Epithelial cell of proximal tubule (primary cell): ENCODE results near the gene PHKG2. TPM values are rescaled to one million over a fixed set of nuclear protein-coding genes. Genes with fewer than 3 reads are reported as not detected.

ENCODE experiments used
- DNase-seq: peaks from one replicate; pipeline ENCODE4 v3.0.0-alpha.2; 2011; ENCODE audit warnings: low read depth
- H3K4me3 ChIP-seq: 2 replicates; pipeline ENCODE4 v1.5.1; 2011; ENCODE audit warnings: low read depth, mild to moderate bottlenecking, low read length
- CTCF ChIP-seq: conservative IDR thresholded peaks from 2 replicates; pipeline ENCODE4 v1.5.1; 2012; ENCODE audit warnings: low read depth, mild to moderate bottlenecking, low read length
- total RNA-seq: library from RNA; depleted of rRNA; stranded (reverse); fragments of >200 nt; gene quantifications from 2 replicates; pipeline ENCODE4 v1.2.3, GENCODE V29; 2015

PHKG2 gene
- total RNA-seq, 1 donor from 2014 or later, result 27.6 TPM

DNA sequence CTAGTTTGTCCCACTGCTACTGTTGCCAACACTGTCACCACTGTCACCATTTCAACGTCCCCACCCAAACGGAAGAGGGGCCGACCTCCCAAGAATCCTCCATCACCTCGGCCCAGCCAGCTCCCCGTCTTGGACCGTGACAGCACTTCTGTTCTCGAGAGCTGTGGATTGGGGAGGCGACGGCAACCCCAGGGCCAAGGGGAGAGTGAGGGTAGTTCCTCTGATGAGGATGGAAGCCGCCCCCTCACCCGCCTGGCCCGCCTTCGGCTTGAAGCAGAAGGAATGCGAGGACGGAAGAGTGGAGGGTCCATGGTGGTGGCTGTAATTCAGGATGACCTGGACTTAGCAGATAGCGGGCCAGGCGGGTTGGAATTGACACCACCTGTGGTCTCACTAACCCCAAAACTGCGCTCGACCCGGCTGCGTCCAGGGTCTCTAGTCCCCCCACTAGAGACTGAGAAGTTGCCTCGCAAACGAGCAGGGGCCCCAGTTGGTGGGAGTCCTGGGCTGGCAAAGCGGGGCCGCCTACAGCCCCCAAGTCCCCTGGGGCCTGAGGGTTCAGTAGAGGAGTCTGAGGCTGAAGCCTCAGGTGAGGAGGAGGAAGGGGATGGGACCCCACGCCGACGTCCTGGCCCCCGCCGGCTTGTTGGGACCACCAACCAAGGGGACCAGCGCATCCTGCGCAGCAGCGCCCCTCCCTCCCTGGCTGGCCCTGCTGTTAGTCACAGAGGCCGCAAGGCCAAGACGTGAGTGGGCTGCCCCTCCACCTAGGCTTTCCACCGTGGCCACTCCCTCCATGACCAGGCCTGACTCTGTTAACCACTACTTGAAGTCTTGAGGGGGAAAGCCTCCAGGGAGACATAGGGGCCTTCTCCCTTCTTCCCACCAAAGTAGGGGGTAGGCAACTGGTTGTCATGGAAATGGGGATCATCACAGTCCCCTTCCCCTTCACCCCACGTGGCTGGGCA, 9.0 kb upstream of the PHKG2 start:
- DNase-seq, result no peak
- H3K4me3 ChIP-seq, result no peak overlapping the region
- no peak for TF ChIP-seq CTCF

- TF ChIP-seq CTCF, result no peak
- DNase-seq, result peak; percentile 43
- H3K4me3 ChIP-seq, result peak overlapping the region; percentile 48
Measured at GRCh38 chr16:30740364-30741251, 7.6 kb upstream of the PHKG2 start.

DNA sequence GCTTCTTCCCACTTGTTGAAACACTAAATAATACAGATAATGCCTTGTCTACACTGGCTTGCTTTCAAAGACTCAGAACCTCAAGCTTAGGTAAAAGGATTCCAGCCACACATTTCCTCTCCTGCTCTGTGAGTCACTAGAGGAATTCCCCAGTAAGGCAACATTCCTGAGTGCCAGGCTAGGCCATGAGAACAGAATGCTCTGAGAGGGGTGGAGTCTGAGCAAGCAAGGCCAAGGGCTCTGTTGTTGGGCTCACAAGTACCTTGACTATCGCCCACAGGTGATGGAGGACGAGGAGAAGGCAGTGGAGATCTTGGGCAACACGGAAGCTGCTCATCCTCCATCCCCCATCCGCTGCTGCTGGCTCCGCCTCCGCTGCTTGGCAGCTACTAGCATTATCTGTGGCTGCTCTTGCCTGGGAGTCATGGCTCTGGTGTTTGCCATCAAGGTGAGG, 6.7 kb upstream of the PHKG2 start:
- DNase-seq, result peak; percentile 95
- TF ChIP-seq CTCF, result no peak
- H3K4me3 ChIP-seq, result peak overlapping the region; percentile 48

DNA sequence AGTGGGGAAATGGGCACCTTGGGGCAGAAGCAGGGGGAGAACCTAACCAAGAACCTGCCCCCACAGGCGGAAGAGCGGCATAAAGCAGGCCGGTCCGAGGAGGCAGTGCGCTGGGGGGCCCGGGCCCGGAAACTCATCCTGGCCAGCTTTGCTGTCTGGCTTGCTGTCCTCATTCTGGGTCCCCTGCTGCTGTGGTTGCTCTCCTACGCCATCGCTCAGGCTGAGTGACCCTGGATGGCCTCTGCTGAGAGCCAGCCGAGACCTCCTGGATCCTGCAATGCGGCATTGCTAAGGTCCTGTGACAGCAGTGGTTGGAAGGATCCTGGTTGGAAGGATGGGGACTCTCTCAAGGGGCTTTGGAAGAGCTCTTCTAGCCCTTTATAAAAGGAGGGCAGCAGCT, 4.5 kb upstream of the PHKG2 start:
- TF ChIP-seq CTCF, result no peak
- no peak for DNase-seq
- H3K4me3 ChIP-seq, result no peak overlapping the region

DNA sequence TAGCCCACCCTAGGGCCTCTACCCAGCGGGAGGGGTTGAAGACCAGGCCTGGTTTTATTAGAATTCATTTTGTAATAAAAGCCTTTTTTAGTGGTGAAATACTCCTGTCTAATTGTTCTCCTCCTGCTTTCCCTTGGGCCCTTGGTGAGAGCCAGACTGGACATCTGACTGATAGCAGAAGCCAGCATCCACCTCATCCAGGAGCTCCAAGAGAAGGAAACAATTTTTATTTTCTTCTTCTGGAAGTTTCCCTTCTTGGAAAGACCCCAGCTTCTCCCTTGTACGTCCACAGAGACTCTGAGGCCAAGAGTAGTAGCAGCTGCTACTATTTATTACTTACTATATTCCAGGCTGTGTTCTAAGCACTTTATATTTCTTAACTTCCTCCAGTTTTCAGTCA, 4.0 kb upstream of the PHKG2 start:
- no peak overlapping the region for H3K4me3 ChIP-seq
- no peak for TF ChIP-seq CTCF
- DNase-seq, result no peak

DNA sequence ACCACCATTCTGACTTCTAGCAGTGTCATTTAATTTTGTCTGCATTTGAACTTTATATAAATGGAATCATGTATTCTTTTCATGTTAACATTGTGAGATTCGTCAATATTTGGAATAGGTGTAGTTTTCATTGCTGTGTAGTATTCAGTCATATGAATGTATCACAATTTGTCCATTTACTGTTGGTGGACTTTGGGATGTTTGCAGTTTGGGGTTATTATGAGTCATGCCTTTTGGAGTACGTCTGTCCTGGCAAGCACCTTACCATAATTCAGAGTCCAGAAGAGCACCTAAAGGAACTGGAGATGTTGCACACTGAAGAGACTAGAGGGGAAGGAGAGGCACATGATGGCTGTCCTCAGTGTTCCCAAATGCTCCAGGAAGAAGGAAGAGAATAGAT, 3.1 kb upstream of the PHKG2 start:
- H3K4me3 ChIP-seq, result no peak overlapping the region
- DNase-seq, result no peak
- no peak for TF ChIP-seq CTCF
